ENCODE data around the gene GPX2.

GPX2 gene

DNA sequence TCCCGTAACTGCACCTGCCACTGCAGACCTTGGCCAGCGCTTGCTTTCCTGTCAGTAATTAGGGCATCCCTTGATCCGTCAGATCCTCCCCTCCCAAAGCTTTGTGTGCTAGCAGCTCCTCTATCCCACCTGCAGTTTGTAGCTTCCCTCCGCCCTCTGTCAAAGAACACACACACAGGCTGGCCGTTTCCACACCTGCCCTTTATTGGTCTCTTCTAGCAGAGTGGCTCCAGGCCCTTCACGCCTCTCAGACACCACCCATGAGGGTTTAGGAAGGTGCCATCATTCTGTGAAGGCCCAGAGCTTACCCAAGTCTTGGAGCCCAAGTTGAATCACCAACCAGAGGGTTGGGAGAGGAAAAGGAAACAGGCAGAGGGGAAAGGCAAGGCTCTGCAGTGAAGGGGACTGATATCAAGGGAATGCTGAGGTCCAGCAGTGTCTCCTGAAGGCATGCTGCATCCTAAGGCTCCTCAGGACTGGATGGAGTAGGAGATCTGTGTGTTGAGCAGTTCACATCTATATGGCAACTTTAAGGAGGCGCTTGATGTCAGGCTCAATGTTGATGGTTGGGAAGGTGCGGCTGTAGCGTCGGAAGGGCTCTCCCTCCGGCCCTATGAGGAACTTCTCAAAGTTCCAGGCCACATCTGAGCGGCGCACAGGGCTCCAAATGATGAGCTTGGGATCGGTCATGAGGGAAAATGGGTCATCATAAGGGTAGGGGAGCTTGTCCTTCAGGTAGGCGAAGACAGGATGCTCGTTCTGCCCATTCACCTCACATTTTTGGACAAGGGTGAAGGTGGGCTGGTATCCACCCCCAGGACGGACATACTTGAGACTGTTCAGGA is 3.4 kb downstream of the GPX2 start:
- TF ChIP-seq CREB1 (IDR thresholded peaks at IDR 0.05; ENCODE audit: low read depth) (no peak), CEBPB (IDR thresholded peaks at IDR 0.05) (no peak), EP300 (IDR thresholded peaks at IDR 0.05; ENCODE audit: borderline replicate concordance) (no peak), TCF12 (IDR thresholded peaks at IDR 0.05; ENCODE audit: low read depth) (no peak), NFIC (IDR thresholded peaks at IDR 0.05) (no peak)
- TF ChIP-seq, protein P1, sequence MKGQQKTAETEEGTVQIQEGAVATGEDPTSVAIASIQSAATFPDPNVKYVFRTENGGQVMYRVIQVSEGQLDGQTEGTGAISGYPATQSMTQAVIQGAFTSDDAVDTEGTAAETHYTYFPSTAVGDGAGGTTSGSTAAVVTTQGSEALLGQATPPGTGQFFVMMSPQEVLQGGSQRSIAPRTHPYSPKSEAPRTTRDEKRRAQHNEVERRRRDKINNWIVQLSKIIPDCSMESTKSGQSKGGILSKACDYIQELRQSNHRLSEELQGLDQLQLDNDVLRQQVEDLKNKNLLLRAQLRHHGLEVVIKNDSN (IDR thresholded peaks at IDR 0.05) = no peak
- TF ChIP-seq, protein P2, sequence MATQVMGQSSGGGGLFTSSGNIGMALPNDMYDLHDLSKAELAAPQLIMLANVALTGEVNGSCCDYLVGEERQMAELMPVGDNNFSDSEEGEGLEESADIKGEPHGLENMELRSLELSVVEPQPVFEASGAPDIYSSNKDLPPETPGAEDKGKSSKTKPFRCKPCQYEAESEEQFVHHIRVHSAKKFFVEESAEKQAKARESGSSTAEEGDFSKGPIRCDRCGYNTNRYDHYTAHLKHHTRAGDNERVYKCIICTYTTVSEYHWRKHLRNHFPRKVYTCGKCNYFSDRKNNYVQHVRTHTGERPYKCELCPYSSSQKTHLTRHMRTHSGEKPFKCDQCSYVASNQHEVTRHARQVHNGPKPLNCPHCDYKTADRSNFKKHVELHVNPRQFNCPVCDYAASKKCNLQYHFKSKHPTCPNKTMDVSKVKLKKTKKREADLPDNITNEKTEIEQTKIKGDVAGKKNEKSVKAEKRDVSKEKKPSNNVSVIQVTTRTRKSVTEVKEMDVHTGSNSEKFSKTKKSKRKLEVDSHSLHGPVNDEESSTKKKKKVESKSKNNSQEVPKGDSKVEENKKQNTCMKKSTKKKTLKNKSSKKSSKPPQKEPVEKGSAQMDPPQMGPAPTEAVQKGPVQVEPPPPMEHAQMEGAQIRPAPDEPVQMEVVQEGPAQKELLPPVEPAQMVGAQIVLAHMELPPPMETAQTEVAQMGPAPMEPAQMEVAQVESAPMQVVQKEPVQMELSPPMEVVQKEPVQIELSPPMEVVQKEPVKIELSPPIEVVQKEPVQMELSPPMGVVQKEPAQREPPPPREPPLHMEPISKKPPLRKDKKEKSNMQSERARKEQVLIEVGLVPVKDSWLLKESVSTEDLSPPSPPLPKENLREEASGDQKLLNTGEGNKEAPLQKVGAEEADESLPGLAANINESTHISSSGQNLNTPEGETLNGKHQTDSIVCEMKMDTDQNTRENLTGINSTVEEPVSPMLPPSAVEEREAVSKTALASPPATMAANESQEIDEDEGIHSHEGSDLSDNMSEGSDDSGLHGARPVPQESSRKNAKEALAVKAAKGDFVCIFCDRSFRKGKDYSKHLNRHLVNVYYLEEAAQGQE (IDR thresholded peaks at IDR 0.05; ENCODE audit: low read depth) = no peak

DNA sequence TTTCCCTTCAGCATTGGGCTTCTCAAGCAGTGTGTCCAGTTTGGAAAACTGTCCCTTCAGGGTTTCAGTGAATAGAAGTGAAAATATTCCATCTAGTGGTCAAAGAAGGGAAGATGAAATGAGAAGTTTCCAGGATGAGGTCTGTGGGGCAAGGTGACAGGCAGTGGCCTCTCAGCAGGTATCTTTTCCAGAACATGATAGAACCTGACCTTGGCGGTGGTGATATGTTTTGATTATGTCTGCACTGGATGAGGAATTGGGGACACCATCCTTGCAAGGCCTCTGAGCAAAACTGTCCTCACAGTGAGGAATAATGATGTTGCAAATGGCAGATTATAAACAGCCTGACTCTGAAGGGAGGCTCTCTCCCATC is 4.7 kb downstream of the GPX2 start:
- TF ChIP-seq TAF1 (IDR thresholded peaks at IDR 0.05; ENCODE audit: low read depth) = no peak
- TF ChIP-seq RAD21 (IDR thresholded peaks at IDR 0.05; ENCODE audit: low read depth) = peak; percentile 55; the same call in 1 of the 2 replicates

DNA sequence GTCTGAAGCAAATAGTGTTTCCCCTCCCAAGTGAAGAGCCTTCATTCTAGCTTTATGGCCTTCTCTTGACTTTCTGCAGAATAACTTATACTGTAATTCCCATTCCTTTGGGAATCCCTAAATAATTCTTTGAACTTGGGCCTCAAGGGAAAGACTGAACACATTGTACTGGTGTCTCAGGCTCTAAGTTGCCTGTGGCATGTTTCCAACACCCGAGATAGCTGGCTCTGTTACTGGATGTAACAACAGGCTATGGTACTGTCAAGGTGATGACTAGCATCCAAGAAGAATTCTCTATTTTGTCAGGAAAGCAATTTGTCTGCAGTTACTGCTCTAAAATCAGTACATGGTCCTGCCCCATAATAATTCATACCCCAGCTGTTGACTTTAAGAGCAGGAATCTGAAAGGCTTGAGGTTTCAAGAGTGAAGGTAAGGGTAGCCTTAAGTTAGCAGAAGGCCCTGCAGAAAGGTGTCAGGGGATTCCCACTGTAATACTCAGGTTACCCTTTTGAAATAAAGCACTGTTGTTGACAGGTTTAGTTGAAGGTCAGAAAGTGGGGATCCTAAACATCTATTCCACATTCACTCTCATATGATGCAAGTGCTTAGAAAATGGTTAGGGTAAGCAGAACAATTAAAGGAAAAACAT is 5.2 kb downstream of the GPX2 start:
- TF ChIP-seq, protein P3, sequence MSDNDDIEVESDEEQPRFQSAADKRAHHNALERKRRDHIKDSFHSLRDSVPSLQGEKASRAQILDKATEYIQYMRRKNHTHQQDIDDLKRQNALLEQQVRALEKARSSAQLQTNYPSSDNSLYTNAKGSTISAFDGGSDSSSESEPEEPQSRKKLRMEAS (IDR thresholded peaks at IDR 0.05) = no peak
- TF ChIP-seq CREB1 (IDR thresholded peaks at IDR 0.05; ENCODE audit: low read depth) (no peak), CEBPB (IDR thresholded peaks at IDR 0.05) (no peak), RAD21 (IDR thresholded peaks at IDR 0.05; ENCODE audit: low read depth) (no peak), EGR1 (IDR thresholded peaks at IDR 0.05) (no peak), TEAD4 (IDR thresholded peaks at IDR 0.05) (no peak), TAF1 (IDR thresholded peaks at IDR 0.05; ENCODE audit: low read depth) (no peak), TCF12 (IDR thresholded peaks at IDR 0.05; ENCODE audit: low read depth) (no peak)
- TF ChIP-seq, protein P2 (IDR thresholded peaks at IDR 0.05; ENCODE audit: low read depth) = no peak

DNA sequence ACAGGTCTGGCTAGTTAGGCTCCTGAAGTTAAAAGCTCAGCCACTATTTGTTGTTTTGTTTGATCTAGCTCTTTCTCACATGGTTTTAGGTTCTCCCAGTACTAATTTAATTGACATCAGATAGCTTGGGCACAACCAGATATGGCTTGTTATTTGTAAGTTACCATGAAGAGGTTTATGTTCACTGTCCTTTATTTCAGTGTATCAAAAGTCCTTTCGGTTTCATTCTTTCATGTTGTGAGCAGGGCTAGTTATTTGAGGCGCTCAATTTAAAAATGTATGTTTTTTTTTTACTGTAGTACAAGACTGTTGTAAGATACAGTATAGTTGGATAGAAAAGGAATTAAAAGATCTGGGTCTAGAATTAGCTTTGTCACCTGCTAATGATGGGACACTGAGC is 7.0 kb downstream of the GPX2 start:
- TF ChIP-seq NFIC (IDR thresholded peaks at IDR 0.05) (no peak), ZBTB7A (IDR thresholded peaks at IDR 0.05; ENCODE audit: low read depth) (no peak), EP300 (IDR thresholded peaks at IDR 0.05; ENCODE audit: borderline replicate concordance) (no peak), TCF12 (IDR thresholded peaks at IDR 0.05; ENCODE audit: low read depth) (no peak), RAD21 (IDR thresholded peaks at IDR 0.05; ENCODE audit: low read depth) (no peak), TEAD4 (IDR thresholded peaks at IDR 0.05) (no peak), YY1 (IDR thresholded peaks at IDR 0.05; ENCODE audit: low read depth) (no peak), EGR1 (IDR thresholded peaks at IDR 0.05) (no peak), TAF1 (IDR thresholded peaks at IDR 0.05; ENCODE audit: low read depth) (no peak), CREB1 (IDR thresholded peaks at IDR 0.05; ENCODE audit: low read depth) (no peak), CEBPB (IDR thresholded peaks at IDR 0.05) (no peak)
- TF ChIP-seq, protein P3 (IDR thresholded peaks at IDR 0.05) = no peak
- TF ChIP-seq, protein P2 (IDR thresholded peaks at IDR 0.05; ENCODE audit: low read depth) = no peak
- TF ChIP-seq, protein P1 (IDR thresholded peaks at IDR 0.05) = no peak

All from Ishikawa (cell line).